Endodermal cell (in vitro differentiated cells): Measurements from ENCODE around the gene GGTLC1. TPM values are rescaled to one million over a fixed set of nuclear protein-coding genes. Genes with fewer than 3 reads are reported as not detected.
"Not testable (repeated sequence)": the region's sequence is repeated elsewhere in the genome, so short reads cannot be mapped to it uniquely, and the experiment has no call there.

Experiments used
- DNase-seq: peaks from one replicate; pipeline ENCODE4 v3.0.0-alpha.2; 2017
- H3K27ac ChIP-seq: 2 replicates; pipeline ENCODE4 v1.5.1; 2013; ENCODE audit warnings: mild to moderate bottlenecking, low read depth, low read length, moderate library complexity
- H3K27me3 ChIP-seq: 2 replicates; pipeline ENCODE4 v1.6.1; 2013; ENCODE audit warnings: mild to moderate bottlenecking, low read length, moderate library complexity; ENCODE audit not compliant: insufficient read depth, control insufficient read depth, poor library complexity, severe bottlenecking
- H3K36me3 ChIP-seq: 2 replicates; pipeline ENCODE4 v1.7.0; 2013; ENCODE audit warnings: mild to moderate bottlenecking, low read length, moderate library complexity; ENCODE audit not compliant: control insufficient read depth, insufficient read depth
- H3K4me1 ChIP-seq: one replicate; pipeline ENCODE4 v1.7.0; 2013; ENCODE audit warnings: low read length; ENCODE audit not compliant: control insufficient read depth, insufficient read depth
- H3K4me3 ChIP-seq: 2 replicates; pipeline ENCODE4 v1.5.1; 2013; ENCODE audit warnings: mild to moderate bottlenecking, low read length, moderate library complexity
- H3K9ac ChIP-seq: 2 replicates; pipeline ENCODE4 v1.6.1; 2013; ENCODE audit warnings: mild to moderate bottlenecking, low read length, moderate library complexity; ENCODE audit not compliant: poor library complexity, severe bottlenecking; ENCODE audit errors: extremely low read depth
- H3K9me3 ChIP-seq: 2 replicates; pipeline ENCODE4 v1.6.1; 2013; ENCODE audit warnings: mild to moderate bottlenecking, low read length, moderate library complexity; ENCODE audit not compliant: control insufficient read depth
- H3K27ac Mint-ChIP-seq: 2 replicates; pipeline ENCODE4 v1.8.0; 2020; ENCODE audit warnings: mixed read lengths
- H3K27me3 Mint-ChIP-seq: 2 replicates; pipeline ENCODE4 v1.8.0; 2021; ENCODE audit warnings: mild to moderate bottlenecking, mixed read lengths; ENCODE audit not compliant: insufficient read depth
- H3K36me3 Mint-ChIP-seq: 2 replicates; pipeline ENCODE4 v1.8.0; 2020; ENCODE audit warnings: low read depth, mixed read lengths
- H3K4me1 Mint-ChIP-seq: 2 replicates; pipeline ENCODE4 v1.8.0; 2020; ENCODE audit warnings: mixed read lengths
- H3K4me3 Mint-ChIP-seq: 2 replicates; pipeline ENCODE4 v1.8.0; 2020; ENCODE audit warnings: mild to moderate bottlenecking, moderate library complexity, mixed read lengths
- H3K9me3 Mint-ChIP-seq: 2 replicates; pipeline ENCODE4 v1.8.0; 2020; ENCODE audit warnings: mild to moderate bottlenecking, mixed read lengths
- WGBS, 2 experiments: methylation state at CpG; one replicate each; pipeline versions ENCODE4 v1.1.5 to v1.1.7; 2013; ENCODE audit warnings: missing lambda C conversion rate in 2 of 2, mixed read lengths in 1 of 2; ENCODE audit not compliant: insufficient coverage in 1 of 2, insufficient read length in 1 of 2; 5-methylcytosine and 5-hydroxymethylcytosine counted together
- total RNA-seq, 2 donors: library from RNA; stranded (reverse); fragmentation: NEBNext Ultra II Directional in 1 of 2; extraction: Animal tissue kit (Norgen Biotek cat#: 25700) in 1 of 2; gene quantifications; 2 replicates in 1 of 2; 3 replicates in 1 of 2; pipeline ENCODE4 v1.2.1, GENCODE V29; 2021
- TF ChIP-seq, protein P1 (sequence below): fragments of 200-600 bp; sonication (generic); conservative IDR thresholded peaks from 2 replicates; pipeline ENCODE4 v1.5.0; 2021; ENCODE audit warnings: antibody characterized with exemption, mild to moderate bottlenecking

Gene GGTLC1
- total RNA-seq, 2 donors from 2014 or later, result not detected

- 81 to 85% methylated on average over 4 of the region's 4 CpGs for WGBS, 2 experiments
- H3K27me3 Mint-ChIP-seq, result peaks cover 10% of the 10 kb centered on the region
- Histone ChIP-seq H3K36me3 (no peaks in the 10 kb centered on the region), H3K9ac (no peak overlapping the region), H3K9me3 (no peaks in the 10 kb centered on the region), H3K27me3 (peaks cover 6% of the 10 kb centered on the region), H3K4me3 (no peak overlapping the region), H3K4me1 (no peaks in the 10 kb centered on the region), H3K27ac (no peak overlapping the region)
- H3K4me3 Mint-ChIP-seq, result no peak overlapping the region
- no peak overlapping the region for H3K27ac Mint-ChIP-seq
- peaks cover 13% of the 10 kb centered on the region for H3K4me1 Mint-ChIP-seq
- no peaks in the 10 kb centered on the region for H3K9me3 Mint-ChIP-seq
- no peak for DNase-seq
- H3K36me3 Mint-ChIP-seq, result no peaks in the 10 kb centered on the region
- TF ChIP-seq, protein P1, sequence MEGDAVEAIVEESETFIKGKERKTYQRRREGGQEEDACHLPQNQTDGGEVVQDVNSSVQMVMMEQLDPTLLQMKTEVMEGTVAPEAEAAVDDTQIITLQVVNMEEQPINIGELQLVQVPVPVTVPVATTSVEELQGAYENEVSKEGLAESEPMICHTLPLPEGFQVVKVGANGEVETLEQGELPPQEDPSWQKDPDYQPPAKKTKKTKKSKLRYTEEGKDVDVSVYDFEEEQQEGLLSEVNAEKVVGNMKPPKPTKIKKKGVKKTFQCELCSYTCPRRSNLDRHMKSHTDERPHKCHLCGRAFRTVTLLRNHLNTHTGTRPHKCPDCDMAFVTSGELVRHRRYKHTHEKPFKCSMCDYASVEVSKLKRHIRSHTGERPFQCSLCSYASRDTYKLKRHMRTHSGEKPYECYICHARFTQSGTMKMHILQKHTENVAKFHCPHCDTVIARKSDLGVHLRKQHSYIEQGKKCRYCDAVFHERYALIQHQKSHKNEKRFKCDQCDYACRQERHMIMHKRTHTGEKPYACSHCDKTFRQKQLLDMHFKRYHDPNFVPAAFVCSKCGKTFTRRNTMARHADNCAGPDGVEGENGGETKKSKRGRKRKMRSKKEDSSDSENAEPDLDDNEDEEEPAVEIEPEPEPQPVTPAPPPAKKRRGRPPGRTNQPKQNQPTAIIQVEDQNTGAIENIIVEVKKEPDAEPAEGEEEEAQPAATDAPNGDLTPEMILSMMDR, result no peak
Observed at GRCh38 chr20:23998844-23999243, 10.3 kb upstream of the GGTLC1 start.

GRCh38 chr20:23998392-23998791 is 9.8 kb upstream of the GGTLC1 start:
- H3K27ac ChIP-seq, result no peak overlapping the region
- no peaks in the 10 kb centered on the region for H3K9me3 ChIP-seq
- peaks cover 6% of the 10 kb centered on the region for H3K27me3 ChIP-seq
- Mint-ChIP-seq H3K9me3 (no peaks in the 10 kb centered on the region), H3K27me3 (peaks cover 10% of the 10 kb centered on the region), H3K4me1 (peaks cover 9% of the 10 kb centered on the region), H3K36me3 (no peaks in the 10 kb centered on the region), H3K4me3 (no peak overlapping the region), H3K27ac (no peak overlapping the region)
- H3K36me3 ChIP-seq, result no peaks in the 10 kb centered on the region
- no peaks in the 10 kb centered on the region for H3K4me1 ChIP-seq
- DNase-seq, result no peak
- TF ChIP-seq, protein P1, result no peak
- H3K4me3 ChIP-seq, result no peak overlapping the region
- H3K9ac ChIP-seq, result no peak overlapping the region
- 93 to 97% methylated on average over 6 to 8 of the region's 8 CpGs for WGBS, 2 experiments

GRCh38 chr20:23995905-23996666 is 7.5 kb upstream of the GGTLC1 start:
- no peaks in the 10 kb centered on the region for H3K4me1 ChIP-seq
- H3K4me3 Mint-ChIP-seq, result no peak overlapping the region
- no peaks in the 10 kb centered on the region for H3K36me3 ChIP-seq
- TF ChIP-seq, protein P1, result peak; percentile 85
- H3K9me3 Mint-ChIP-seq, result no peaks in the 10 kb centered on the region
- DNase-seq, result peak; percentile 60
- WGBS, 2 experiments, result 40 to 60% methylated on average over 4 to 7 of the region's 11 CpGs
- H3K27me3 Mint-ChIP-seq, result no peaks in the 10 kb centered on the region
- H3K4me3 ChIP-seq, result no peak overlapping the region
- no peak overlapping the region for H3K9ac ChIP-seq
- no peaks in the 10 kb centered on the region for H3K9me3 ChIP-seq
- no peaks in the 10 kb centered on the region for H3K36me3 Mint-ChIP-seq
- H3K4me1 Mint-ChIP-seq, result no peaks in the 10 kb centered on the region
- no peaks in the 10 kb centered on the region for H3K27me3 ChIP-seq
- H3K27ac ChIP-seq, result no peak overlapping the region
- H3K27ac Mint-ChIP-seq, result no peak overlapping the region

DNA sequence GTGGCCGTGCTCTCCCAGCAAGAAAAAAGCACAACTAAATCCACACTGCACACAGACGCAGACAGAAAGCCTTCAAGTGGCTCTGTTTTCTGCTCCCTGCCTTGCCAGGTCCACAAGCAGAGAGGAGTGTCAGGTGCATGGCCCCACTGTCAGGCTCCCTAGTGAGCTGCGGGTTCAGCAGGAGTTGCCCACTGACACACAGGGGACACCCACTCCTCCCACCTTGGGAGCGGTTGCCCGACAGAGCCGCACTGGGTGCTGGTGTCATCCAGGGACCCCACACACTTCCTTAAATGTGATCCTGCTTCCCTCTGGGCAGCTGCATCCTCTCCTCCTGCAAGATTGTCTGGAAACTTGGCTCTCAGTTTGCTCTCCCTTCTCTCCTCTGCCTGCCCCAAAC is 6.7 kb upstream of the GGTLC1 start:
- not testable (repeated sequence) for H3K4me3 Mint-ChIP-seq, H3K27ac ChIP-seq

GRCh38 chr20:23994001-23994633 is 5.5 kb upstream of the GGTLC1 start:
- not testable (repeated sequence) for H3K27me3 Mint-ChIP-seq, DNase-seq, H3K4me1 ChIP-seq, H3K4me3 Mint-ChIP-seq, H3K36me3 ChIP-seq, H3K27ac Mint-ChIP-seq, H3K9me3 ChIP-seq, H3K4me3 ChIP-seq, H3K36me3 Mint-ChIP-seq, H3K27me3 ChIP-seq, H3K4me1 Mint-ChIP-seq, H3K27ac ChIP-seq, H3K9me3 Mint-ChIP-seq, H3K9ac ChIP-seq
- WGBS, 2 experiments, result 92 to 100% methylated on average over 1 to 13 of the region's 14 CpGs

More for the DNA sequence above, 6.7 kb upstream of the GGTLC1 start:
- 89 to 95% methylated on average over 3 to 6 of the region's 6 CpGs for WGBS, 2 experiments
- H3K27me3 ChIP-seq, H3K4me3 ChIP-seq, H3K27me3 Mint-ChIP-seq, DNase-seq, H3K9ac ChIP-seq, H3K4me1 Mint-ChIP-seq, H3K9me3 ChIP-seq, H3K4me1 ChIP-seq, H3K36me3 ChIP-seq, H3K9me3 Mint-ChIP-seq, H3K27ac Mint-ChIP-seq, H3K36me3 Mint-ChIP-seq: not testable (repeated sequence)
